ENCODE data around the gene ZNF768.

DNA sequence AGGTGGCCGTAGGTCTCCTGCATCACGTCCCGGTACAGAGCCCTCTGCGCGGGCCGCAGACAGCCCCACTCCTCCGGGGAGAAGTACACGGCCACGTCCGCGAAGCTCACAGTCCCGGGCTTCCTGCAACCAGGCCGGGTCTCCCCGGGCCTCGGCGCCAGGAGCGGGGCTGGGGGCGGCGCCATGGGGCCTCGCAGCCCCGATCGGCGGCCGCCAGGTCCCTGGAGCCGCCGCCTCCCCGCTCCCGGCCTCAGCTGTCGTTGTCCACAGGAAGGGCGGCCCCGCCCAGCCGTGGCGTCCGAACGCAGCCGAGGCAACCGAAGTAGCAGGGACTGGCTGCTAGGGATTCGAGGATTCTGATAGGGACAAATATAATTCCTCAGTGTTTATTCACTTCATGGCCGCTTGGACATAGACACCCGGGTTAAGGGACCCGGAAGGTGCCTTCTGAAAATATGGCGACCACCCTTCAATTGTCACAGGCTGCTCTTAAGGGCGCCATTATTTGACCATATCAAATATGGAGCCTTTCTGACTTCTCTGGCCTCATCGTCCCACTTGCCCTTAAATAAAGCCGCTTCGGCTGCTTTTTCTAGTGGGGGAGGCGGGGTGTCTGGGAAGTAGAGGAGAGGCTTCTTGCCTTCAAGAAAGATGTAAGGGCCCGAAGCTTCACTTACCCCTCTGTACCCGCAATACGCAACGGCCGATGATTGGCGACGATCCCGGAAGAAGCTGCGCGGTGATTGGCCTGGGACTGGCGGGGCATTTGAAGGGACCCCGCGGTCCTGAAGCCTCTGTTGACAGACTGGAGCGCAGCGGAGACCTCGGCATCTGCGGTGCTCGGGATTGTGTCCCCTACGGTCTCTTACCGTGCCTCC, 45.3 kb upstream of the ZNF768 start, which contains the start of gene ZNF688:
- TF ChIP-seq CTCF (conservative IDR thresholded peaks at IDR 0.05) (no peak), EZH2 (IDR thresholded peaks at IDR 0.05; ENCODE audit: low read depth) (no peak)
